Fibroblast of skin of scalp (primary cell): ENCODE results near the gene SULT2B1.
A peak's percentile ranks its signal among the peaks of the same experiment; 100 is the strongest.
"Not testable (repeated sequence)": the region's sequence is repeated elsewhere in the genome, so short reads cannot be mapped to it uniquely, and the experiment has no call there.

Experiments used
- DNase-seq: peaks from one replicate; pipeline ENCODE4 v3.0.0-alpha.2; 2013

The SULT2B1 gene

GRCh38 chr19:48560095-48560530, 8.1 kb downstream of the SULT2B1 start:
- DNase-seq: peak; percentile 17

- no peak for DNase-seq
Observed at GRCh38 chr19:48561412-48561811, 9.4 kb downstream of the SULT2B1 start.

- peak; percentile 71 for DNase-seq
Observed at GRCh38 chr19:48565090-48565489, 13.1 kb downstream of the SULT2B1 start.

- DNase-seq: peak; percentile 88
Observed at GRCh38 chr19:48568345-48568886, 16.4 kb downstream of the SULT2B1 start.

GRCh38 chr19:48569814-48570213, 17.8 kb downstream of the SULT2B1 start:
- peak; percentile 29 for DNase-seq

- no peak for DNase-seq
Observed at GRCh38 chr19:48571378-48572162, 19.6 kb downstream of the SULT2B1 start.

- DNase-seq: no peak
Observed at GRCh38 chr19:48573163-48573505, 21.2 kb downstream of the SULT2B1 start.

GRCh38 chr19:48575931-48576622, 24.1 kb downstream of the SULT2B1 start:
- no peak for DNase-seq

GRCh38 chr19:48577908-48578307, 25.9 kb downstream of the SULT2B1 start:
- DNase-seq: not testable (repeated sequence)

- peak; percentile 70 for DNase-seq
Observed at GRCh38 chr19:48578891-48579290, 26.9 kb downstream of the SULT2B1 start.

GRCh38 chr19:48582168-48582567, 30.2 kb downstream of the SULT2B1 start:
- DNase-seq: no peak

- no peak for DNase-seq
Observed at GRCh38 chr19:48587387-48587786, 35.4 kb downstream of the SULT2B1 start.

- peak; percentile 83 for DNase-seq
Observed at GRCh38 chr19:48588670-48589401, 36.9 kb downstream of the SULT2B1 start.

- DNase-seq: no peak
Observed at GRCh38 chr19:48591021-48591420, 39.0 kb downstream of the SULT2B1 start.

- DNase-seq: no peak
Observed at GRCh38 chr19:48595171-48595570, 43.2 kb downstream of the SULT2B1 start.

- no peak for DNase-seq
Observed at GRCh38 chr19:48595833-48596232, 43.9 kb downstream of the SULT2B1 start.

GRCh38 chr19:48596237-48596636, 44.3 kb downstream of the SULT2B1 start:
- no peak for DNase-seq

- no peak for DNase-seq
Observed at GRCh38 chr19:48596679-48597465, 44.9 kb downstream of the SULT2B1 start.

- no peak for DNase-seq
Observed at GRCh38 chr19:48598996-48599700, 47.2 kb downstream of the SULT2B1 start.

- no peak for DNase-seq
Observed at GRCh38 chr19:48600679-48601417, 48.9 kb downstream of the SULT2B1 start.

- DNase-seq: no peak
Observed at GRCh38 chr19:48603001-48603400, 51.0 kb downstream of the SULT2B1 start.
